ENCODE measurements around the gene ARMC2.

Gene ARMC2

DNA sequence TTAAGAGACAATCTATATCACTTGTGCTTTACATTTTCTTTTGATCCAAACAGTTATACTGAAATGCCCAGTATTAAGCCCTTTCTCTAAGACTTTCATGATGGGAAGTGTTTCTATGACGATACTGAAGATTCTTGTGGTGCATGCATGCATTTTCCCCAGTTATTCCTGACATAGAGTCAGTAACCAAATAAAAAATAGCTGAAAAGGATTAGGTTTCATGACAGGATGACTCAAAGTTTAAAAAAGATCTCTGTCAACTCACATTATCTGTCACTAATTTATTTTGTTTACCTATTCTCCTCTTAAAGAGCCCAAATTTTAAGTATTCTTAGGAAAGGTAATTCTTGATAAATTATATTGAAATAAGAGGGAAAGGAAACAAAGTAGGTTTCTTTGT lies 148.0 kb downstream of the ARMC2 start:
- no peak for DNase-seq

DNA sequence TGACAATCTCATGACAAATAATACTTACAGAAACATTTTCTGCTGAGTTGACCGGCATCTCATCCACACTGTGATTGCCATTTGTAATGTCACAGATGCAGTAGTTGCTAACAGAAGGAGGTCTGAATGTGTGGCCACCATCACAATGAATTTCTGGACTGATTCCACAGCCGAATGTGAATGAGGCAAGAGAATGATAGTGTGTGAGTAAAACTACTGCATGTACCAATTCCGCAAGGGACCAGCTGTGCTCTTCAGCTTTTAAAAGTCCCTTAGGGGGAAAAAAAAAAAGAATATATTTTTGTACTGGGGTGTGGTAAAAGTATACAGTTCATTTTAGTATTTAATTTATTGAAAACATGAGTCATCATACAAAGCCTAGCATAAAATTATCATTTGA lies 150.3 kb downstream of the ARMC2 start:
- no peak for DNase-seq

DNA sequence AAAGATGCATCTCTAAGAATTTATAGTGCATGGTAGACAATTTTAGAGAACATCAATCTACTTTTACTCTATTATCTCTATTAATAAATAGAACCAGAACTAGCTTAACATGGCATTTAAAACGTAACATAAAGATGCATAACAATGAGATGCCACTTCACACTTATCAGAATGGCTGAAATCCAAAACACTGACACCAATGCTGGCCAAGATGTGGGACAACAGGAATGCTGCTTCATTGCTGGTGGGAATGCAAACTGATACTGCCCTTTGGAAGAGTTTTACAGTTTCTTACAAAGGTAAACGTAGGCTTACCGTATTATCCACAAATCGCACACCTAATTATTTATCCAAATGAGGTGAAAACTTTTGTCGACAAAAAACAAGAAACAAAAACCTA lies 151.2 kb downstream of the ARMC2 start:
- DNase-seq: no peak

DNA sequence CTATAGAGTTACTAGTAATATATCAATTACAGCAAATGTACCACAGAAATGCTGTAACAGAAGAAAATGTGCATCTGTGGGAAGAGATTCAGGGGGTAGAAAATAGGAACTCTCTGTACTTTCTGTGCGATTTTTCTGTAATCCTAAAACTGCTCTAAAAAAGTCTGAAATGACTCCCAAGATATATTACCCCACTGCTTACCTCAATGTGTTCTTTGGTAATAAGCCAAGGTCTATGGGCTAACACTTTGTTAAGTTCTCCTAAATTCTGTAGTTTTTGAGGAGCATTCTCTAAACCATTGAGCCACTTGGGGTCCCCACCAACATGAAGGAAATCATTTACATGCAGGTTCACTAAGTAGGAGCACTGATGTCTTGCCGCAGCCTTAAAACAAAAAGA lies 152.1 kb downstream of the ARMC2 start:
- DNase-seq: no peak

DNA sequence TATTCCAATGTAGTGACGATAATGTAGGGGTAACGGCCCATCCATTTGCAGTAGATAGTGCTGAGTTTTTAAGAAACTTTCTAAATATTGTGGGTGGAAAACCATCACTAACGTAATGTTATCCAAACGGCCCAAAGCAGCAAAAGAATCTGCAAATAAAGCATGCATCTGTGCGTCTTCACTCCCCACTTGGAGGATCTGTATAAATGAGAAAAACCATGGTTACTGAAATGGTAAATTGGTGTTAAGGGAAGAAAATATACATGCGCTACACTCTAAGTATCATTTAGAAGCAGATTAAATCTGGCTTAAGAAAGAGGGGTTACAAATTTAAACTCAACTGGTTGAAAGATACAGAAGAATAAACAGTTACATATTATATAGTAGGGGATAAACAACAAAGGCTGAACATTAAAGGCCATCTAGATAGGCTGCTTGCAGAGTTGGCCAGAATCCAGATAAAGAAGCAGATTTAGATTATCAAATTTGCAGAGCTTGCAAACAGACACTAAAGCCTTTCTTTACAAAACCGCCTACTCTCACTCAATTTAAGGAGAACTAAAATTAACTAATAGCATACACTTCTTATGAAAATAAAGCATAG lies 153.2 kb downstream of the ARMC2 start:
- DNase-seq: no peak

DNA sequence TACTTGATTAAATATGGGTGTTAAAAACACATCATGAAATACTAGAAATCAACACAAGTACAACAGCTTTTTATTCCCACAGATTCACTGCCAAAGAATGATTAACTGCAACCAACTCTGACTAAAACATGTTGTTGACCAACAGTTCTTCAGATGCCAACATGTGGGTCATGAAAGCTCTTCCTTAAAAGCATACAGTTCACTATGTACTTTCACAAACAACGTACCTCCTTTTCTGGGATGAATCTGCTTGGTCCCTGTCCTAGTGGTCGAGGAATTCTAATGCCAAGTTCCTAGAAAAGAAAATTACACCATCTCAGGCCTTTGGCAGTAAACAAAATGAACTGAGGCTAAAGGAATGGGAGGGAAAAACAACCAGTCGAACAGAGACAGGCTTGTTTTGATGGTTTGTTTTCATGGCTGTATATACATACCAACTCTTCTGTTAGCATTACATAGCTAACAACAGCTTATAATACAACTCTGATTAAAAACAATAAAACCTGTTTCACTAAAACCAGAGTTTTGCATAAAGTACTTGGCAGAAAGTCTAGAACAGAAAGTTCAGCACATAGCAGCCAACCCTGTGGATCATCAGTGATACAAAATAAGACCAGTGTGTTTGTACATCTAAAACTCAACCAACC lies 154.0 kb downstream of the ARMC2 start:
- DNase-seq: no peak

GRCh38 chr6:109002882-109003281 lies 154.7 kb downstream of the ARMC2 start:
- no peak for DNase-seq

DNA sequence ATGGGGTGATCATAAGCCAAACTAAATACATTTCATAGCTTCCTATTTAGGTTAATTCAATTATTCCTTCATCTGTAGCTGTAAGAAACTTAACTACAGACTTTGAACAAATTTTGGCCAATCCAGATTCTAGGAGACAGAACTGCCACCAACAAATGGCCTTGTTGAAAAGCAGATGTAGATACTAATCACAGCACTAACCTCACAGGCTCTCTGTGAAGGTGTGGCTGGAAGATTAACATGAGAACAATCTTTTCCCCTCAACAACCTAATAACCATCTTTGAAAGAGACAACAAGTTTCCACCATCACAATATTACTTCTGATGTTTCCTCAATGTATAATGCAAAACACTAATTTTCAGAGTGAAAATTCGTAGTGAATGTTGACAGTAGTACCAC lies 158.6 kb downstream of the ARMC2 start:
- no peak for DNase-seq

DNA sequence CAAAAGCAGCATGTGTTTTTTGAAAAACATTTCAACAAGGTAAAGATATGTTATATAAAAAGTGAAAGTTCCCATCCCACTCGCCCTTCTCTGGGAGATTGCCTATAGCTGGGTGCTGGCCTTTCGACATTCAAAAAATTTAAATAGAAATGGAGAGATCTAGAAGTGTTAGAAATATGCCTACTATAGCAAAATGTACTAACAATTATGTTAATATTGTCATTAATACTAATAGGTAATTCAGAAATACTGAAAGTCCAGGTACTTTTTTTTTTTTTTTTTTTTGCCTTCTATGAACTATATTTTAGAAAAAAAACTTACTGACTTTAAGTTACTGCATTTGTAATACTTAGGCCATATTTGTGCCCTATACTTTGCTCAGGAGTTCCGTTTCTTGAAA lies 159.3 kb downstream of the ARMC2 start:
- DNase-seq: no peak

GRCh38 chr6:109008054-109008453 lies 159.8 kb downstream of the ARMC2 start:
- no peak for DNase-seq

DNA sequence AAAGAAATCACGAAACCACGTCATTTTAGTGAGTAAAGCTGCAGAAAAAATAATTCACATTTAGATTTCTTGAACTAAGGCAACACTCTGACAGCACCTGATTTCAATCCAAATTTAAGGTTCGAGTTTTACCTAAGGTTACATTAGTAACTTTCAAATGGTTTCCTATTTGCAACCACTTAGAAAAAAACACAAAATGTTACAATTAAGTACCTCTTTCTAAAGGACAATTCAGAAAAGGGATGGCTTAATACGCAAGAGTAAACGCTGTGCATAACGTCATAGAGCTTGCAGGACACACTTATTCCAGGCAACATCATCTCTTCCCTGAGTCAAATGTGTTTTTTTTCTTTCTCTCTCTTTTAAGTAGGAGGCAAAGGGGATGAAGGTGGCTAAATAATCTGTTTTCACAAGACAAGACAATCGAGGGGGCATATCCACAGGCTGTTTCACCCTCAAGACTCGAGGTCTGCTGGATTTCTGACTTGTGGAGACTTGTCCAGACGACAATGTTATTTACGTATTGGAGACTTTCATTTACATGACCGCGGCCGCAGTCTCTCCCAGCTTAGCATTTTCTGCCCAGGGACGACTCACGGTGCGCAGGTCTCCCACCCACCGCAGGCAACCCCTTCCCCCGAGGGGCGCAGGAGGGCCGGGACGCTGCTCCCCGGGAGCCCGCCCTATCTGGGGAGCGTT lies 160.5 kb downstream of the ARMC2 start:
- peak; percentile 6 to 48 for DNase-seq

- peak; percentile 89 to 94 for DNase-seq
Measured at GRCh38 chr6:109009236-109009961, 161.2 kb downstream of the ARMC2 start.

DNA sequence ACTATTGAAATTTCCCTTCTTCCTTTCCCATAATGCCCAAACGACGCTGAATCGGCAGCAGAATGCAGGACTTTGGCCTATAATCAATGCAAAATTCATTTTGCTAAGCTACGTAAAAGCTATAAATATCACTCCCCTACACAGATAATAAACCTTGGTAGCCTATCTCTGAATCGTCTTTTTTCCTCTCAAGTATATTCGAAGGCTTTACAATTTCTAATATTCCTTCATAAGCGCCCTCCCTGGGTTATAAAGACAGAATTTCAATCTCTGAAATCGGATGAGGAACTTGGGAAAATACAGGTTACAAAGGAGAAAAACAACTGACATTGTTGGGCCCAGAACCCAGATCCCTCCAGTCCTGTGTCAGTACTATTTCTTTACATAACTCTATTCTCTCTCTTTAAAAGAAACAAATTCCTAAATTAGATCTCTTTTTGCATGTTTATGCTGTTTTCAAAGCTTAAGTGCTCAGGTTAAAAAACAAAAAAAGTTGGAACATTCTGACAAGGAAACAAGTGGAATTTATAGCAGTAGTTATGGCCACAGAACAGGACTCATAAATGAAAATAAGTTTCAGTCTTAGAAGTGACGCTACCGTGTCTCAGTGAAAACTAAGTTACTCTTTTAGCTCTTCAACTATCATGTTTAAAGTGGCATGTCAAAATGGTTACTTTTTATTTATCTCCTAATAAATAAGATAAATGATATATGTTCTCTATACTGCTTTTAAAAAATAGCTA lies 161.9 kb downstream of the ARMC2 start:
- DNase-seq: no peak

DNA sequence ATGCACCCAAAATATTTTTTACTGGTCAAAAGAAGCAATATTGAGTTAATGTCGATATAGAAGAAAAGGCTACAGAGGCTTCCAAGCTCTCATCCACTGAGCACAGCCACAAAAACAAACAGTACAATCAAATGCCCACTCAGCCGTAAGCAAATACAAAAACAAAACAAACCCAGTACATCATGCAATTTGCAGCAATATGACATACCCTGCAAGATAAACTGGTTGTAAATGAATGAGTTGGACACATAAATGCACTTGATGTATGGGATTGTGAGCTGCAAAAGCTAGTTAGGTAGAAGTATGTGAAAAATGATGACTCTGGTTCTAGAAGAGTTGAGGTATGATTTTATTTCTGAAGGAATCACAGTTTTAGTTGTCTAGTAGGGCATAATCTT lies 162.5 kb downstream of the ARMC2 start:
- DNase-seq: no peak

GRCh38 chr6:109013656-109014305 lies 165.6 kb downstream of the ARMC2 start:
- DNase-seq: no peak

DNA sequence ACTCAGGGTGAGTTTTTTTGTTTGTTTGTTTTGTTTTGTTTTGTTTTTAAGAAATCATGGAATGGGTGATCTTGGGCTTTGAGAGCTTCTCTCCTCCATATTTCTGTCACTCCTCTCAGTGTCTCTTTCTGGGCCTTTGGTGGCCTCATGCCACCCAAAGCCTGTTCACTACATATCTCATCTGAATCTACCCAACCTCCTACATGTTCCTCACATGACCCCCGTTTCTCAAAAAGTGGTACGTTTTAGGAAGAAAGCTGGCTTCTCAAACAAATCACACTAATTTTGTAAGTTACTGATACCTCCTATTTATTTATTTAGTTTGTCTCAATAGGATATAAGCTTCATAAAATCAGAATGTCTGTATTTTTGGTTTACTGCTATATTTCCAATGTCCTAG lies 166.4 kb downstream of the ARMC2 start:
- DNase-seq: no peak

- no peak for DNase-seq
Measured at GRCh38 chr6:109015176-109015575, 167.0 kb downstream of the ARMC2 start.

DNA sequence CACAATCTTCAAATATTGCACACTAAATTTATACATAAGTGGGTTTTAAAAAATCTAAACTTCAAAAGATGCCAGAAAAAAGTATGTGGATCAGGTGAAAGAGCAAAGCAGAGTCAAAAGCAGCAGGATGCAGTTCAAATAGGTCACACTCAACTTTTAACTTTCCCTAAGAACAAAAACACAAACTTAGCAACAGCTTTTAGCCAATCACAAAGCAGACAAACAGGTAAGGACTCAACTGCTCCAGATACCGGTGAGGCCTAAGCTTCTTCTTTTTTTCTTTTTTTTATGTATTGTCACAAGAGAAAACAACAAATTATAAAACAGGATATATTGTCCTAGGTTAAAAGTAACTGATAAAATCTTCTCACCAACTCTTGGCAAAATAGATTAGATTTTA lies 171.7 kb downstream of the ARMC2 start:
- peak in 1 of 2 donors; percentile 70 for DNase-seq

DNA sequence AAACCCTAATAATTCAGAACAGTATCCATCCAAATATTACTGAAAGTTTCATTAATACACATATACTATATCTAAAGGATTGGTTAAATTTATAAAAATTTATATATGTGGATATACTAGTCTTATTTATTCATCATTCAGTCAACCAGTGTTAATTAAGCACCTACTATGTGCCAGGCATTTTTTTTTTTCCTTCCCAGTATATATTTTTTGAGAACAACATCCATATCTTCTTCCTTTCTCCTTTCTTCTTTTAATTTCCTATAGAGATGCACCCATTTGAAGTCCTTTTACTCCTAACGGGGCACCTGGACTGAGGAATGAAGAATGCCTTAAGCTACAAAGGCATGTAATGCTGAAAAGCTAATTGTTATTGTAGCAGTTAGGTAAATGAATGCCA lies 173.6 kb downstream of the ARMC2 start:
- no peak for DNase-seq

GRCh38 chr6:109023356-109023925 lies 175.2 kb downstream of the ARMC2 start:
- DNase-seq: no peak
